Uterus (tissue), 4 donors: ENCODE measurements around the gene USP35. TPM values are rescaled to one million over a fixed set of nuclear protein-coding genes. Genes with fewer than 3 reads are reported as not detected.

Experiments used
- DNase-seq, 2 donors: peaks; one replicate each; pipeline ENCODE4 v3.0.0-alpha.2; 2019 to 2020
- H3K27ac ChIP-seq, 2 donors: fragments of 200-600 bp; sonication (generic); 1 replicate in 1 of 2; 2 replicates in 1 of 2; pipeline ENCODE4 v1.5.1; 2016 to 2018
- H3K27me3 ChIP-seq, 2 donors: fragments of 200-600 bp; sonication (generic); one replicate each; pipeline ENCODE4 v1.5.1; 2018 to 2019; ENCODE audit warnings: control low read depth in 1 of 2
- H3K36me3 ChIP-seq, 2 donors: fragments of 200-600 bp; sonication (generic); one replicate each; pipeline ENCODE4 v1.5.1; 2019; ENCODE audit warnings: control low read depth in 1 of 2
- H3K4me1 ChIP-seq, 2 donors: fragments of 200-600 bp; sonication (generic); one replicate each; pipeline ENCODE4 v1.5.1; 2018 to 2019; ENCODE audit warnings: control low read depth in 1 of 2
- H3K4me3 ChIP-seq, 2 donors: fragments of 200-600 bp; sonication (generic); 1 replicate in 1 of 2; 2 replicates in 1 of 2; pipeline ENCODE4 v1.5.1; 2018 to 2019; ENCODE audit warnings: mild to moderate bottlenecking in 1 of 2
- H3K9me3 ChIP-seq, 2 donors: fragments of 200-600 bp; sonication (generic); one replicate each; pipeline ENCODE4 v1.5.1; 2019; ENCODE audit warnings: control low read depth in 1 of 2
- CTCF ChIP-seq, 4 experiments: fragments of 200-600 bp in 2 of 4; fragments of 450-650 bp in 2 of 4; sonication (generic) in 2 of 4; IDR thresholded peaks; one replicate each; pipeline ENCODE4 v1.5.1; 2016 to 2019; ENCODE audit warnings: antibody characterized with exemption in 4 of 4, mild to moderate bottlenecking in 2 of 4, moderate library complexity in 1 of 4
- POLR2A ChIP-seq, 2 donors: fragments of 450-650 bp; IDR thresholded peaks; one replicate each; pipeline ENCODE4 v1.6.1; 2016; ENCODE audit warnings: antibody characterized with exemption in 2 of 2, mild to moderate bottlenecking in 1 of 2, moderate library complexity in 1 of 2
- intact Hi-C: fragments of 100-400 bp; cut with DNase I; formaldehyde crosslinking; loops from one replicate; pipeline ENCODE4 v1.15.1; 2023; ENCODE audit warnings: low total_unique reads
- total RNA-seq, 4 donors: library from RNA; depleted of rRNA in 3 of 4; stranded (reverse); fragments of >200 nt in 3 of 4; gene quantifications; one replicate each; pipeline versions ENCODE4 v1.1.0 to v1.2.4, GENCODE V29; 2014 to 2023
- donor health status: DM: yes; HTN: yes; CAD: no.

The USP35 gene
- total RNA-seq, 4 donors from 2014 or later, result 5.4 to 25.3 (median 10.3) TPM

GRCh38 chr11:78255919-78256318, 67.2 kb downstream of the USP35 start:
- Histone ChIP-seq H3K27me3 (no peaks in the 10 kb centered on the region), H3K9me3 (no peaks in the 10 kb centered on the region), H3K4me3 (no peak overlapping the region), H3K4me1 (peaks cover 8 to 12% of the 10 kb centered on the region in 2 donors), H3K36me3 (no peaks in the 10 kb centered on the region), H3K27ac (peak overlapping the region; percentile 56 to 73)
- no peak for DNase-seq
- TF ChIP-seq CTCF (IDR thresholded peaks at IDR 0.05) (no peak), POLR2A (IDR thresholded peaks at IDR 0.05) (no peak)
- intact Hi-C loops, result no loop called here

DNA sequence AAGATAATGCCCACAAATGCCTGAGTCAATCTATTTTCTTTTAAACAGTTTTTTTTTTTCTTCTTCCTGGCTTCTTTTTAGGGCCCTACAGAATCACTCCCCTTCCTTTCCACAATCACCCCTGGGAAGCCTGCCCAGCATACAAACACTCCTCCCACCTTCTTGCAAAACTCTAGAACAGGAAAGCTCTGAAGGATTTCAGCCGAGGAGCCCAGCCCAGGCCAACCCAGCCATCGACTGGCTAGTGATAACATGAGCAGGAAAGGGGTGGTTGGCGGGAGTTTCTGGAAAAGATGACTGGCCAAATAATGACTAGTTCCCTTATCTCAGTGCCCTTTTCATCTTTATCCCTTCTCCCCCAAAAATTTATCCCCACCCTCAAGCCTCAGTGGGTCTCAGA, 68.2 kb downstream of the USP35 start:
- TF ChIP-seq CTCF (IDR thresholded peaks at IDR 0.05) (no peak), POLR2A (IDR thresholded peaks at IDR 0.05) (no peak)
- Histone ChIP-seq H3K9me3 (no peaks in the 10 kb centered on the region), H3K27me3 (no peaks in the 10 kb centered on the region), H3K36me3 (no peaks in the 10 kb centered on the region), H3K4me1 (peaks cover 2 to 12% of the 10 kb centered on the region in 2 donors), H3K27ac (peak overlapping the region; percentile 56 to 73), H3K4me3 (no peak overlapping the region)
- DNase-seq, result peak; percentile 87 to 90
- intact Hi-C loops, result no loop called here

DNA sequence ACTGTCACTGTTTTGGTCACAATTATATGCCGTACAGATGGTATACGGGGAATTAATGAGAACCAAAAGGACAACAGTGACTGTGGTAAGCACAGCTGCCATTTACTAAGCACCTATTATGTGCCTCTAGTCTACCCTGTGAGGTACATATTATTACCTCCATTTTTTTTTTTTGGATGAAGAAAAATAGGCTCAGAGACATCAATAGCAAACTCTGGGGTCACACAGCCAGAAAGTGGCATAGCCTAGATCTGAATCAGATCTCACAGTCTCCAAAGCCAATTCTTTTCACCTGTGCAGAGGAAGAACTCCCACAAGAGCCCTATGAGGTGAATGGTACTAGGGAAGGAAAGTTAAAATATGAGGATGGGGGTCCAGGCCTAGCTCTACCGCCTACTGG, 68.9 kb downstream of the USP35 start:
- intact Hi-C loops, result no loop called here
- H3K9me3 ChIP-seq, result no peaks in the 10 kb centered on the region
- H3K4me3 ChIP-seq, result no peak overlapping the region

GRCh38 chr11:78259777-78260487, 71.2 kb downstream of the USP35 start:
- DNase-seq, result no peak
- peak overlapping the region in 1 of 2 donors; percentile 16 for H3K27ac ChIP-seq
- H3K36me3 ChIP-seq, result no peaks in the 10 kb centered on the region
- H3K9me3 ChIP-seq, result no peaks in the 10 kb centered on the region
- H3K4me3 ChIP-seq, result no peak overlapping the region
- no peaks in the 10 kb centered on the region for H3K27me3 ChIP-seq
- no peak for TF ChIP-seq CTCF (IDR thresholded peaks at IDR 0.05)
- TF ChIP-seq POLR2A (IDR thresholded peaks at IDR 0.05), result no peak
- intact Hi-C loops, result no loop called here
- H3K4me1 ChIP-seq, result peaks cover 2 to 12% of the 10 kb centered on the region in 2 donors

More for the DNA sequence above, 68.9 kb downstream of the USP35 start:
- no peak for DNase-seq
- H3K27me3 ChIP-seq, result no peaks in the 10 kb centered on the region
- H3K27ac ChIP-seq, result peak overlapping the region; percentile 56 to 73
- peaks cover 2 to 12% of the 10 kb centered on the region in 2 donors for H3K4me1 ChIP-seq
- no peak for TF ChIP-seq CTCF (IDR thresholded peaks at IDR 0.05)
- TF ChIP-seq POLR2A (IDR thresholded peaks at IDR 0.05), result no peak
- H3K36me3 ChIP-seq, result no peaks in the 10 kb centered on the region

DNA sequence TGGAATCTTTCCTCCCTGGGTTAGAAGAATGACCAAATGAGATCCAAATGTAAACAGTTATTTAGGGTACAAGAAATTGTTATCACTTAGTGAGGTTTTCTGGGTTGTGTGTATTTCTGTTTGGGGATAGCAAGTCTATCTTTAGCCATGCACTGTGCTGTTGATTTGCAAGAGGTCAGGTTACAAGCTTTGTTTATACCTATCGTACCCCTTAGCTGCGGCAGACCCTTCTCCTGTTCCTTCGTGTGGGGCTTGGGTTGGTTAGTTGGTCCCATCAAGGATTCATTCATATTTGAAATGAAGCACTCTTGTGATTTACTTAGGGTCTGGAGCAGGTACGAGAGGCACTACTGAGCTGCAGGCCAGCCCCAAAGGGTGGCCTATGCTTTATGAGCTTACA, 72.6 kb downstream of the USP35 start:
- H3K27me3 ChIP-seq, result no peaks in the 10 kb centered on the region
- H3K27ac ChIP-seq, result no peak overlapping the region
- no peak for DNase-seq
- intact Hi-C loops, result no loop called here
- no peak for TF ChIP-seq POLR2A (IDR thresholded peaks at IDR 0.05)
- no peak for TF ChIP-seq CTCF (IDR thresholded peaks at IDR 0.05)
- H3K36me3 ChIP-seq, result no peaks in the 10 kb centered on the region
- H3K4me1 ChIP-seq, result peaks cover under 1 to 2% of the 10 kb centered on the region in 2 donors
- H3K9me3 ChIP-seq, result no peaks in the 10 kb centered on the region
- H3K4me3 ChIP-seq, result no peak overlapping the region
